Mesenchymal stem cell (in vitro differentiated cells and primary cell): ENCODE measurements around the gene PHKA2.

Experiments used
- DNase-seq: peaks from one replicate; pipeline ENCODE4 v3.0.0-alpha.2; 2013
- H2AFZ ChIP-seq: one replicate; pipeline ENCODE4 v1.6.1; 2013; ENCODE audit warnings: low read depth, mild to moderate bottlenecking, control low read depth, inconsistent platforms, low read length, moderate library complexity
- H2AK5ac ChIP-seq: 2 replicates; pipeline ENCODE4 v1.6.1; 2013; ENCODE audit warnings: low read length, moderate library complexity, mild to moderate bottlenecking, inconsistent platforms; ENCODE audit not compliant: severe bottlenecking
- H2BK120ac ChIP-seq: one replicate; pipeline ENCODE4 v1.6.1; 2013; ENCODE audit warnings: low read depth, mild to moderate bottlenecking, inconsistent platforms, low read length, moderate library complexity
- H2BK12ac ChIP-seq, 2 experiments: one replicate each; pipeline ENCODE4 v1.6.1; 2013; ENCODE audit warnings: inconsistent platforms in 2 of 2, low read length in 2 of 2, mild to moderate bottlenecking in 2 of 2, moderate library complexity in 2 of 2, control low read depth in 1 of 2
- H2BK15ac ChIP-seq: one replicate; pipeline ENCODE4 v1.6.1; 2013; ENCODE audit warnings: mild to moderate bottlenecking, low read depth, inconsistent platforms; ENCODE audit not compliant: poor library complexity, severe bottlenecking
- H2BK5ac ChIP-seq: 2 replicates; pipeline ENCODE4 v1.6.1; 2013; ENCODE audit warnings: low read depth, mild to moderate bottlenecking, low read length, control low read depth, inconsistent platforms; ENCODE audit not compliant: poor library complexity, severe bottlenecking
- H3K14ac ChIP-seq, 2 experiments: one replicate each; pipeline ENCODE4 v1.6.1; 2013; ENCODE audit warnings: inconsistent platforms in 2 of 2, low read length in 2 of 2, control low read depth in 1 of 2, mild to moderate bottlenecking in 1 of 2, moderate library complexity in 1 of 2
- H3K18ac ChIP-seq, 2 experiments: one replicate each; pipeline ENCODE4 v1.6.1; 2013; ENCODE audit warnings: inconsistent platforms in 2 of 2, low read length in 2 of 2, control low read depth in 1 of 2, low read depth in 1 of 2, mild to moderate bottlenecking in 1 of 2
- H3K23ac ChIP-seq, 2 experiments: one replicate each; pipeline ENCODE4 v1.6.1; 2013; ENCODE audit warnings: inconsistent platforms in 2 of 2, low read length in 2 of 2, mild to moderate bottlenecking in 2 of 2, moderate library complexity in 2 of 2, control low read depth in 1 of 2
- H3K27ac ChIP-seq: 2 replicates; pipeline ENCODE4 v1.5.1; 2013; ENCODE audit warnings: mild to moderate bottlenecking, moderate library complexity, low read length, control low read depth, inconsistent platforms; ENCODE audit not compliant: poor library complexity, severe bottlenecking
- H3K27me3 ChIP-seq, 2 experiments: 2 replicates each; pipeline versions ENCODE4 v1.6.1 to v1.7.0; 2013; ENCODE audit warnings: low read length in 2 of 2, mild to moderate bottlenecking in 2 of 2, moderate library complexity in 2 of 2, control low read depth in 1 of 2, inconsistent platforms in 1 of 2; ENCODE audit not compliant: control insufficient read depth in 1 of 2, insufficient read depth in 1 of 2
- H3K36me3 ChIP-seq, 2 experiments: 2 replicates each; pipeline versions ENCODE4 v1.6.1 to v1.7.0; 2013; ENCODE audit warnings: low read length in 2 of 2, control low read depth in 1 of 2, inconsistent platforms in 1 of 2, low read depth in 1 of 2, mild to moderate bottlenecking in 1 of 2; ENCODE audit not compliant: insufficient read depth in 2 of 2, control insufficient read depth in 1 of 2
- H3K4ac ChIP-seq, 2 experiments: one replicate each; pipeline ENCODE4 v1.6.1; 2013; ENCODE audit warnings: inconsistent platforms in 2 of 2, low read length in 2 of 2, mild to moderate bottlenecking in 2 of 2, moderate library complexity in 2 of 2, control low read depth in 1 of 2, low read depth in 1 of 2
- H3K4me1 ChIP-seq: 2 replicates; pipeline ENCODE4 v1.6.1; 2013; ENCODE audit warnings: low read depth, low read length, control low read depth; ENCODE audit not compliant: control insufficient read depth, insufficient read depth
- H3K4me2 ChIP-seq: 2 replicates; pipeline ENCODE4 v1.6.1; 2013; ENCODE audit warnings: low read length, mild to moderate bottlenecking, inconsistent platforms; ENCODE audit not compliant: poor library complexity, severe bottlenecking
- H3K4me3 ChIP-seq, 2 experiments: 2 replicates each; pipeline versions ENCODE4 v1.5.1 to v1.7.0; 2013; ENCODE audit warnings: low read length in 2 of 2, mild to moderate bottlenecking in 2 of 2, control low read depth in 1 of 2, low read depth in 1 of 2; ENCODE audit not compliant: insufficient read depth in 1 of 2
- H3K79me1 ChIP-seq: replicated peaks from 2 replicates; pipeline ENCODE4 v1.6.1; 2013; ENCODE audit warnings: mild to moderate bottlenecking, control low read depth, low read length, inconsistent platforms; ENCODE audit not compliant: poor library complexity, severe bottlenecking
- H3K9ac ChIP-seq: 2 replicates; pipeline ENCODE4 v1.7.0; 2013; ENCODE audit warnings: mild to moderate bottlenecking, low read length, moderate library complexity
- H3K9me3 ChIP-seq: 2 replicates; pipeline ENCODE4 v1.7.0; 2013; ENCODE audit warnings: mild to moderate bottlenecking, low read length; ENCODE audit not compliant: control insufficient read depth
- H4K8ac ChIP-seq: one replicate; pipeline ENCODE4 v1.6.1; 2013; ENCODE audit warnings: inconsistent platforms, mild to moderate bottlenecking, low read length, moderate library complexity
- H4K91ac ChIP-seq: one replicate; pipeline ENCODE4 v1.6.1; 2013; ENCODE audit warnings: mild to moderate bottlenecking, low read length, inconsistent platforms
- WGBS: methylation state at CpG from one replicate; pipeline ENCODE4 v1.1.7; 2013; ENCODE audit warnings: mixed read lengths; 5-methylcytosine and 5-hydroxymethylcytosine counted together

PHKA2 gene

DNA sequence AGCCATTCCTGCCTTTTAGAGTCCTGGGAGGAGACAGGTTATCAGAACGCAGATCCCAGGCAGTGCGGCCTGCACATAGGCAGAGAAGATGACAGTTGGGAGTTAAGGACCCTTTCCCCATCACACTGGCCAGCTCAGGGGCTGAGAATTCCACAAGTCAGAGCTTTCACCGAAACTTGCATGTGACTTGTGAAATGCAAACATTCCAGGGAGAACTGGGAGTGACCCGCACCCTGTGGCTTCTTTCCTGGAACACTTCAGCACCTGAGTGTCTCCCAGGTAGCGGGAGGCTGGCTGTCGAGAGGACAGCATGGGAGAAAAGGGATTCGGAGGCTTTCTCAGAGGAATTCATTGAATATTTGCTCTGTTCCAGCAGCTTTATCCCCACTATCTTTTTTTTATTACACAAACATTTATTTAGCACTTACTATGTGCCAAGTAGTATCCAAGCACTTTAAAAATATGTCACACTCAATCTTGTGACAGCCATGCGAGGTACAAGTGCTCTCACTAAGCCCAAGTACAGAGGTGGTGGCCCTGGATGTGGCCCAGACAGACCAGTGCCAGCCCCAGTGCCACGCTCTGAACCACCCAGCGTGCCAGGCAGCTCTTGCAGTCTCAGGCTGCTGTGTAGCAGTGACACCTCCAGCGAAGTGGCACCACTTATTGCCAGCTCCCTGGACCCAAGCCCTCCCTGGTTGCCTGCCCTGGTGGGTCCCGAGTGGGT is 100.5 kb downstream of the PHKA2 start:
- no peak overlapping the region for H2AK5ac ChIP-seq

DNA sequence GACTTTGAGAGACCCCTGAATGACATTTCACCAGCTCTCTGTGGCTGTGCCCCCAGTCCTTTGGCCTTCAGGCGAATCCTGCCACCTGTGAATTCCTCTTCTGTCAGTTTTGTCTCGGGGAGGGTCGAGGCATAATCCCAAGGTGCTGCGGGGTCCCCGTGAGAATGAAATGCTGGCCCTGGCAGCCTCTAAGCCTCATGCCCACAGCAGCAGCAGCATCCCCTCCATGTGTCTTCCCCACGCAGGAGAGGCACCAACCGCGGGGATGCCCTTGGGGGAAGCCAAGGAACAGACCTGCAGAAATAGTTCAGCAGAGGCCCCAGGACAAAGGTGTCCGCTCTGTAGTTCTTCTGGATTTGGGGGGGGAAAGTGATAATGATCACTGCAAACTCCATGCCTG is 104.8 kb downstream of the PHKA2 start:
- no peak for DNase-seq
- Histone ChIP-seq H2BK15ac (no peak overlapping the region), H3K27me3 (peaks cover 5 to 74% of the 10 kb centered on the region in 2 experiments), H3K79me1 (no peaks in the 10 kb centered on the region), H2BK12ac (no peak overlapping the region), H3K9me3 (peaks cover 5% of the 10 kb centered on the region), H3K18ac (no peak overlapping the region), H3K4ac (no peak overlapping the region), H3K4me3 (no peak overlapping the region), H4K8ac (no peak overlapping the region), H3K23ac (no peak overlapping the region), H3K4me2 (no peak overlapping the region), H4K91ac (no peak overlapping the region), H3K14ac (no peak overlapping the region), H2BK5ac (no peak overlapping the region), H3K4me1 (peaks cover 3% of the 10 kb centered on the region), H2BK120ac (no peak overlapping the region), H2AFZ (no peak overlapping the region), H3K27ac (no peak overlapping the region), H2AK5ac (no peak overlapping the region), H3K36me3 (no peaks in the 10 kb centered on the region), H3K9ac (no peak overlapping the region)
- 83% methylated on average over 3 of the region's 9 CpGs for WGBS

More for the DNA sequence above, 100.5 kb downstream of the PHKA2 start:
- Histone ChIP-seq H3K36me3 (no peaks in the 10 kb centered on the region), H3K4me3 (no peak overlapping the region), H4K91ac (no peak overlapping the region), H3K4ac (no peak overlapping the region), H3K4me1 (peaks cover 18% of the 10 kb centered on the region), H2BK120ac (no peak overlapping the region), H4K8ac (no peak overlapping the region), H3K23ac (no peak overlapping the region), H3K14ac (no peak overlapping the region), H3K9ac (no peak overlapping the region), H2AFZ (no peak overlapping the region), H2BK15ac (no peak overlapping the region), H2BK12ac (no peak overlapping the region), H3K18ac (no peak overlapping the region), H2BK5ac (no peak overlapping the region), H3K27me3 (peaks cover 5 to 59% of the 10 kb centered on the region in 2 experiments), H3K27ac (no peak overlapping the region), H3K4me2 (no peak overlapping the region), H3K9me3 (peaks cover 5% of the 10 kb centered on the region), H3K79me1 (no peaks in the 10 kb centered on the region)
- DNase-seq = no peak
- WGBS = 85% methylated on average over 11 of the region's 12 CpGs

DNA sequence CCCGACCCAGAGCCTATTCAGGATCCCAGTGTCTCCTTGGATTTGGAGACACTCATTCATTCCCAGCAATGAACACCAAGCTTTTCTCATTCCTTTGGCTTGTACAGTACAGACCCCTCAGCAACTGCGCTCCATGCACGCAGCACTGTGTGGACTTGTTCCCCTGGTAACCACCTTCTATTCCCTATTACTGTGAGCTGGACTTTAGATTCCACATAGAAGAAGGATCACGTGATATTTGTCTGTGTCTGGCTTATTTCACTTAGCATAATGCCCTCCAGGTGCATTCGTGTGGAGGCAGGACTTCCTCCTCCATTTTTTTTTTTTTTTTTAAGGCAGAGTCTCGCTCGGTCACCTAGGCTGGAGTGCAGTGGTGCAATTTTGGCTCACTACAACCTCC is 106.4 kb downstream of the PHKA2 start:
- Histone ChIP-seq H3K4ac (no peak overlapping the region), H3K27me3 (peaks cover 5 to 66% of the 10 kb centered on the region in 2 experiments), H2BK15ac (no peak overlapping the region), H3K23ac (no peak overlapping the region), H3K4me2 (no peak overlapping the region), H3K27ac (no peak overlapping the region), H3K4me1 (peaks cover 7% of the 10 kb centered on the region), H3K36me3 (no peaks in the 10 kb centered on the region), H2AK5ac (no peak overlapping the region), H2AFZ (no peak overlapping the region), H4K8ac (no peak overlapping the region), H3K9ac (no peak overlapping the region), H3K18ac (no peak overlapping the region), H2BK12ac (no peak overlapping the region), H2BK120ac (no peak overlapping the region), H3K4me3 (no peak overlapping the region), H3K79me1 (no peaks in the 10 kb centered on the region), H3K9me3 (peaks cover 2% of the 10 kb centered on the region), H3K14ac (no peak overlapping the region), H2BK5ac (no peak overlapping the region), H4K91ac (no peak overlapping the region)
- 91% methylated on average over 7 of the region's 7 CpGs for WGBS
- DNase-seq = no peak

DNA sequence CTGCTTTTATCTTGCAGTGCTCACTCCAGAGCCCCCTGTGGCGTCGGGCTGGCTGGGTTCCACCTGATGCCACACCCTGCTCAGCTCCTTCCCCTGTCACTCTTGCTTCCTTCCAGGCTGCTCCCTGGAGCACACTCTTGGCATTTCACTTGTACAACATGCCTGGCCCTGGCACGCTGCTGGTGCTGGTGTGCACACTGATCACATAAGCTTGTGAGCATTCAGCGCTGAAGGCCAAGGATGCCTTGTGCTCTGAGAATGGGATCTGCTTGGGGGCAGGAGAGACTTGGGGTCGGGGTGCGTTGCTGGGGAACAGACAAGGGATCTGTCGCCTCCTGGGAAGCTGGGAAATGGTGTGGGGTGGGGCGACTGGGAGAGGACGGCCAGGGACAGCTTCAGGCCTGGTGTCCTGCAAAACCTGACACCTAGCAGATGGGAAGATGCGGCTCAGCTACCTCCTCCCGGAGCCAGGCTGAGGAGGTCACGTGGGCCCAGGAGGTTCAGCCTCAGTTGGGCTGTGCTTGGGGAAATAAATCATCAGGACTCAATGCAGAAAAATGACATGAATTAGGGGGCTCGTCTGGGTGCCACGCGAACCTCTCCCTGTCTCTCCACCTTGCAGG is 108.5 kb downstream of the PHKA2 start:
- H3K79me1 ChIP-seq = no peaks in the 10 kb centered on the region
- peaks cover 5 to 73% of the 10 kb centered on the region in 2 experiments for H3K27me3 ChIP-seq
- no peak overlapping the region for H3K4me2 ChIP-seq
- H3K9me3 ChIP-seq = no peaks in the 10 kb centered on the region
- H3K36me3 ChIP-seq = no peaks in the 10 kb centered on the region
- H3K27ac ChIP-seq = no peak overlapping the region
- H2BK120ac ChIP-seq = no peak overlapping the region
- H3K18ac ChIP-seq = no peak overlapping the region
- H2BK5ac ChIP-seq = no peak overlapping the region
- no peak overlapping the region for H3K14ac ChIP-seq
- peaks cover 10% of the 10 kb centered on the region for H3K4me1 ChIP-seq
- H2BK15ac ChIP-seq = no peak overlapping the region
- peak overlapping the region; percentile 27 for H4K91ac ChIP-seq
- DNase-seq = no peak
- no peak overlapping the region for H2AK5ac ChIP-seq
- 90% methylated on average over 12 of the region's 15 CpGs for WGBS
- no peak overlapping the region for H3K9ac ChIP-seq
- no peak overlapping the region for H2BK12ac ChIP-seq
- H3K4ac ChIP-seq = no peak overlapping the region
- no peak overlapping the region for H3K23ac ChIP-seq
- H4K8ac ChIP-seq = no peak overlapping the region
- no peak overlapping the region for H3K4me3 ChIP-seq
- no peak overlapping the region for H2AFZ ChIP-seq
